Mammary epithelial cell (primary cell): ENCODE measurements around the gene PLA2G12B.

Experiments
- EZH2 ChIP-seq: IDR thresholded peaks from 2 replicates; pipeline ENCODE4 v1.6.1; 2012; ENCODE audit warnings: low read length, inconsistent platforms, borderline replicate concordance
- TF ChIP-seq, protein P1 (sequence below), 2 donors: IDR thresholded peaks in 1 of 2; conservative IDR thresholded peaks in 1 of 2; 2 replicates each; pipeline ENCODE4 v1.5.1; 2011 to 2012; ENCODE audit warnings: inconsistent platforms in 2 of 2, low read length in 2 of 2, mild to moderate bottlenecking in 2 of 2, control low read depth in 1 of 2, low read depth in 1 of 2; ENCODE audit not compliant: insufficient read depth in 1 of 2; ENCODE audit errors: extremely low read depth in 1 of 2

GRCh38 chr10:72911758-72912157 is 42.8 kb downstream of the PLA2G12B start:
- TF ChIP-seq, protein P1, sequence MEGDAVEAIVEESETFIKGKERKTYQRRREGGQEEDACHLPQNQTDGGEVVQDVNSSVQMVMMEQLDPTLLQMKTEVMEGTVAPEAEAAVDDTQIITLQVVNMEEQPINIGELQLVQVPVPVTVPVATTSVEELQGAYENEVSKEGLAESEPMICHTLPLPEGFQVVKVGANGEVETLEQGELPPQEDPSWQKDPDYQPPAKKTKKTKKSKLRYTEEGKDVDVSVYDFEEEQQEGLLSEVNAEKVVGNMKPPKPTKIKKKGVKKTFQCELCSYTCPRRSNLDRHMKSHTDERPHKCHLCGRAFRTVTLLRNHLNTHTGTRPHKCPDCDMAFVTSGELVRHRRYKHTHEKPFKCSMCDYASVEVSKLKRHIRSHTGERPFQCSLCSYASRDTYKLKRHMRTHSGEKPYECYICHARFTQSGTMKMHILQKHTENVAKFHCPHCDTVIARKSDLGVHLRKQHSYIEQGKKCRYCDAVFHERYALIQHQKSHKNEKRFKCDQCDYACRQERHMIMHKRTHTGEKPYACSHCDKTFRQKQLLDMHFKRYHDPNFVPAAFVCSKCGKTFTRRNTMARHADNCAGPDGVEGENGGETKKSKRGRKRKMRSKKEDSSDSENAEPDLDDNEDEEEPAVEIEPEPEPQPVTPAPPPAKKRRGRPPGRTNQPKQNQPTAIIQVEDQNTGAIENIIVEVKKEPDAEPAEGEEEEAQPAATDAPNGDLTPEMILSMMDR (conservative IDR thresholded peaks at IDR 0.05 in 1 of 2, IDR thresholded peaks at IDR 0.05 in 1 of 2; ENCODE audit: extremely low read depth in 1 of 2, insufficient read depth in 1 of 2, low read depth in 1 of 2, low read length in 2 of 2), result no peak
- TF ChIP-seq EZH2, result no peak
